IPS-18a (cell line): ENCODE data around the gene TMEM163.

ENCODE experiments used
- H3K27ac ChIP-seq: one replicate; pipeline ENCODE4 v1.5.1; 2013; ENCODE audit warnings: low read length
- H3K27me3 ChIP-seq: one replicate; pipeline ENCODE4 v1.6.1; 2013; ENCODE audit warnings: mild to moderate bottlenecking, low read length; ENCODE audit not compliant: control insufficient read depth, insufficient read depth
- H3K36me3 ChIP-seq: one replicate; pipeline ENCODE4 v1.6.1; 2013; ENCODE audit warnings: low read depth, low read length; ENCODE audit not compliant: control insufficient read depth
- H3K4me1 ChIP-seq: one replicate; pipeline ENCODE4 v1.6.1; 2013; ENCODE audit warnings: low read depth, low read length; ENCODE audit not compliant: control insufficient read depth
- H3K4me3 ChIP-seq: one replicate; pipeline ENCODE4 v1.5.1; 2013; ENCODE audit warnings: low read length
- H3K9ac ChIP-seq: one replicate; pipeline ENCODE4 v1.6.1; 2013; ENCODE audit warnings: mild to moderate bottlenecking, low read length, moderate library complexity
- H3K9me3 ChIP-seq: one replicate; pipeline ENCODE4 v1.6.1; 2013; ENCODE audit warnings: low read depth, low read length; ENCODE audit not compliant: control insufficient read depth

Gene TMEM163

GRCh38 chr2:134465228-134466105, 253.3 kb downstream of the TMEM163 start:
- Histone ChIP-seq H3K9ac (no peak overlapping the region), H3K27me3 (no peaks in the 10 kb centered on the region)

GRCh38 chr2:134463699-134464022, 255.1 kb downstream of the TMEM163 start:
- no peaks in the 10 kb centered on the region for H3K4me1 ChIP-seq
- H3K27me3 ChIP-seq: no peaks in the 10 kb centered on the region
- H3K27ac ChIP-seq: no peak overlapping the region
- H3K9me3 ChIP-seq: no peaks in the 10 kb centered on the region
- no peak overlapping the region for H3K4me3 ChIP-seq
- H3K9ac ChIP-seq: no peak overlapping the region
- H3K36me3 ChIP-seq: no peaks in the 10 kb centered on the region

More at GRCh38 chr2:134465228-134466105, 253.3 kb downstream of the TMEM163 start:
- Histone ChIP-seq H3K27ac (no peak overlapping the region), H3K4me1 (no peaks in the 10 kb centered on the region), H3K9me3 (no peaks in the 10 kb centered on the region), H3K4me3 (no peak overlapping the region), H3K36me3 (no peaks in the 10 kb centered on the region)

- H3K27ac ChIP-seq: no peak overlapping the region
- no peaks in the 10 kb centered on the region for H3K36me3 ChIP-seq
- H3K4me1 ChIP-seq: no peaks in the 10 kb centered on the region
- H3K4me3 ChIP-seq: no peak overlapping the region
- no peaks in the 10 kb centered on the region for H3K27me3 ChIP-seq
- H3K9me3 ChIP-seq: no peaks in the 10 kb centered on the region
- no peak overlapping the region for H3K9ac ChIP-seq
These were observed 255.8 kb downstream of the TMEM163 start for GRCh38 chr2:134462791-134463698.

- Histone ChIP-seq H3K9ac (no peak overlapping the region), H3K27ac (no peak overlapping the region), H3K9me3 (no peaks in the 10 kb centered on the region), H3K36me3 (no peaks in the 10 kb centered on the region), H3K27me3 (no peaks in the 10 kb centered on the region), H3K4me1 (no peaks in the 10 kb centered on the region), H3K4me3 (no peak overlapping the region)
These were observed 256.5 kb downstream of the TMEM163 start for GRCh38 chr2:134462275-134462674.

- H3K4me1 ChIP-seq: no peaks in the 10 kb centered on the region
- H3K4me3 ChIP-seq: no peak overlapping the region
- no peak overlapping the region for H3K9ac ChIP-seq
- H3K27ac ChIP-seq: no peak overlapping the region
- no peaks in the 10 kb centered on the region for H3K27me3 ChIP-seq
- H3K9me3 ChIP-seq: no peaks in the 10 kb centered on the region
- H3K36me3 ChIP-seq: no peaks in the 10 kb centered on the region
These were observed 257.3 kb downstream of the TMEM163 start for GRCh38 chr2:134461511-134461910.

- H3K9ac ChIP-seq: no peak overlapping the region
- H3K4me1 ChIP-seq: no peaks in the 10 kb centered on the region
These were observed 258.2 kb downstream of the TMEM163 start for GRCh38 chr2:134460583-134460998.

GRCh38 chr2:134459706-134460406, 258.9 kb downstream of the TMEM163 start:
- H3K4me3 ChIP-seq: no peak overlapping the region
- no peak overlapping the region for H3K9ac ChIP-seq
- no peaks in the 10 kb centered on the region for H3K27me3 ChIP-seq
- no peaks in the 10 kb centered on the region for H3K9me3 ChIP-seq
- no peak overlapping the region for H3K27ac ChIP-seq
- H3K4me1 ChIP-seq: no peaks in the 10 kb centered on the region
- H3K36me3 ChIP-seq: no peaks in the 10 kb centered on the region

More at GRCh38 chr2:134460583-134460998, 258.2 kb downstream of the TMEM163 start:
- no peak overlapping the region for H3K27ac ChIP-seq
- H3K27me3 ChIP-seq: no peaks in the 10 kb centered on the region
- H3K4me3 ChIP-seq: no peak overlapping the region
- no peaks in the 10 kb centered on the region for H3K36me3 ChIP-seq
- no peaks in the 10 kb centered on the region for H3K9me3 ChIP-seq

GRCh38 chr2:134458950-134459349, 259.9 kb downstream of the TMEM163 start:
- H3K9me3 ChIP-seq: no peaks in the 10 kb centered on the region
- no peak overlapping the region for H3K9ac ChIP-seq
- no peaks in the 10 kb centered on the region for H3K27me3 ChIP-seq
- no peak overlapping the region for H3K27ac ChIP-seq
- no peaks in the 10 kb centered on the region for H3K4me1 ChIP-seq
- no peak overlapping the region for H3K4me3 ChIP-seq
- H3K36me3 ChIP-seq: no peaks in the 10 kb centered on the region

- Histone ChIP-seq H3K4me1 (no peaks in the 10 kb centered on the region), H3K4me3 (no peak overlapping the region), H3K36me3 (no peaks in the 10 kb centered on the region), H3K9me3 (no peaks in the 10 kb centered on the region), H3K9ac (no peak overlapping the region), H3K27me3 (no peaks in the 10 kb centered on the region), H3K27ac (no peak overlapping the region)
These were observed 260.3 kb downstream of the TMEM163 start for GRCh38 chr2:134458473-134458853.

GRCh38 chr2:134457765-134458472, 260.9 kb downstream of the TMEM163 start:
- Histone ChIP-seq H3K36me3 (no peaks in the 10 kb centered on the region), H3K4me1 (no peaks in the 10 kb centered on the region), H3K27me3 (no peaks in the 10 kb centered on the region), H3K4me3 (no peak overlapping the region), H3K9ac (no peak overlapping the region), H3K27ac (no peak overlapping the region), H3K9me3 (no peaks in the 10 kb centered on the region)

GRCh38 chr2:134457353-134457752, 261.4 kb downstream of the TMEM163 start:
- Histone ChIP-seq H3K4me3 (no peak overlapping the region), H3K27ac (no peak overlapping the region), H3K27me3 (no peaks in the 10 kb centered on the region), H3K36me3 (no peaks in the 10 kb centered on the region), H3K9me3 (no peaks in the 10 kb centered on the region), H3K4me1 (no peaks in the 10 kb centered on the region), H3K9ac (no peak overlapping the region)
